Suppressor macrophage treated with lipopolysaccharide for 1 hour (primary cell): ENCODE results near the gene MT1A.

Experiments
- DNase-seq, 3 donors: peaks; one replicate each; pipeline ENCODE4 v3.0.0-alpha.2; 2020 to 2022

Gene MT1A

DNA sequence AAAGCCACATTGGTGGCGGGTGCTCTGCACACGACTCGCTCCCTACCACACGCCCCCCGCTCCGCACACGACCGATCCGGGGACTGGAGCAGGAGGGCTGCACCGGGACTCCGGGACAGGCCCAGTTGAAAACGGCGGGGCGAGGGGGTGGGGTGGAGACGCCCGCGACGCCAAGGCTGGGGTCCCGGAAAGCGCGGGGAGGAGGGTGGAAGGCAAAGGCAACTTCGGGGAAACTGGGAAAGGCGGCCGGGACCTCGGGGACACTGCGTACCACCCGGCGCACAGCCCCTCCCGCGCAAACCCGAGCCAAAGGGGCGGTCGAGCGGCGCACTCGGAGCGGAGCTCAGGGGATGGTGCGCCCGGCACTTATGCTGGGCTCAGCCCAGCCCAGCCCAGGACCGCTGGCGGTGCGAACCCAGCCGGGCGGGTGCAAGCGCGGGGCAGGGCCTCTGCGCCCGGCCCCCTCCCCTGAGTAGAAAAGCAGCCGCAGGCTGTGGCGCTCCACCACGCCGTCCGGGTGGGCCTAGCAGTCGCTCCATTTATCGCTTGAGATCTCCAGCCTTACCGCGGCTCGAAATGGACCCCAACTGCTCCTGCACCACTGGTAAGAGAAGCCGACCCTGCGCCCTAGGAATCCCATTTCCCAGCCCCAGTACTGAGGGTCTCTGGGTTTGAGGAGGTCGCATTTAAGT lies 6.2 kb upstream of the MT1A start, which contains the start of gene MT1M:
MT1M (plus strand) TSS at position 504 of the 692 bp plus-strand sequence; CDS start at position 577, 73 bp downstream.
- DNase-seq: peak in 1 of 3 donors; percentile 48

DNA sequence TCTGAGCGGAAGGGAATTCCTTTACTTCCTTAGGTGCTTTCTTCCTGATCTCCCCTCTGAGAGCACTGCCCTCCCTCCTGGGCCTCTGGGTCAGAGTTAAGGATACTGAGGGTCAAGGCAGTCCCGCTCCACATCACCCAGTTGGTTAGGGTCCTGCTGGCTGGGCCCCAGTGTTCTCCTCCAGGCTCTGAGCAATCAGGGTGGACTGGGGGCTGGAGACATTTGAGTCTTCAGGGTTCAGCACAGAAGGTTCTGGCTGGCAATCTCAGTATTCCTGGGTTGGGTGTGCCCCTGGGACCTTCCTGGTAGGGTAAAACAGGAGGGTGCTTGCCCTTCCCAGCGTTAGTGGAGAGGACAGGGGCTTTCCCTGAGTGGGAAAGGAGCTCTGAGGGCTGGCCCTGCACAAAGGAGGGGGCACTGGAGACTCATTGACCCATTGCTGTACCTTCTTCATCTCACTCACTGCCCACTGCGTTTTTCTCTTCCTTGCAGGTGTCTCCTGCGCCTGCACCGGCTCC lies 5.6 kb upstream of the MT1A start:
- no peak for DNase-seq

DNA sequence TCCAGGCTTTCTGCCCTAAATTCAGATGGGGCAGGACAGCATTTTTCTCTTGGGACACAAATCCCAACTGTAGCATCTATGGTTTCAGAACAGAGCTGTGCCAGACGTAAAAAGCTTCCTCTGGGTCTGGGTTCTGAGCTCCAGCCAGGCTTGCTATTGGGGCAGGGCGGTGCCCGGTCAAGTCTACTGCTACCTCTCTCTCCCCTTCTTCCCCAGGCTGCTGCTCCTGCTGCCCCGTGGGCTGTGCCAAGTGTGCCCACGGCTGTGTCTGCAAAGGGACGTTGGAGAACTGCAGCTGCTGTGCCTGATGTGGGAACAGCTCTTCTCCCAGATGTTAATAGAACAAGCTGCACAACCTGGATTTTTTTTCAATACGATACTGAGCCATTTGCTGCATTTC lies 4.9 kb upstream of the MT1A start:
- no peak for DNase-seq

DNA sequence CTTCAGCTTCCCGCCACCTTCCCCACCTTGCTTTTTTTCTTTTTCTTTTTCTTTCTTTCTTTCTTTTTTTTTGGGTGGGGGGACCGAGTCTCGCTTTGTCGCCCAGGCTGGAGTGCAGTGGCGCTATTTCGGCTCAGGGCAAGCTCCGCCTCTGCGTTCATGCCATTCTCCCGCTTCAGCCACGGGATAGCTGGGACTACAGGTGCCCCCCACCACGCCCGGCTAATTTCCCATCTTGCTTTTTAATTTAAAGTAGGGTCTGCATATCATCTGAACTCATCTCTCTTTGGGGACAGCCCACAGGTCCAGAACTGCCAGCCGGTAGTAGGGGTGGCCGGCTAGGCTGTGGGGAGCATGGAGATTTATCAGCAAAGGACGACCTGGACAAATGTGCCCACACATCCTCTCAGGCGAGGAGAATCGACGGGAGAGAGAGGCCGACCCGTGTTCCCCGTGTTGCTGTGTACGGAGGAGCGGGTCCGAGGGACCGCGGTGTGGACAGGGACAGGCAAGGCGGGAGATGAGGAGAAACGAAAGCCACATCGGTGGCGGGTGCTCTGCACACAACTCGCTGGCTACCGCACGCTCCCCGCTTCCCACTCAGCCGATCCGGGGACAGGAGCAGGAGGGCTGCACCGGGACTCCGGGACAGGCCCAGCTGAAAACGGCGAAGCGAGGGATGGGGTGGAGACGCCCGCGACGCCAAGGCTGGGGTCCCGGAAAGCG lies 3.6 kb upstream of the MT1A start:
- no peak for DNase-seq

DNA sequence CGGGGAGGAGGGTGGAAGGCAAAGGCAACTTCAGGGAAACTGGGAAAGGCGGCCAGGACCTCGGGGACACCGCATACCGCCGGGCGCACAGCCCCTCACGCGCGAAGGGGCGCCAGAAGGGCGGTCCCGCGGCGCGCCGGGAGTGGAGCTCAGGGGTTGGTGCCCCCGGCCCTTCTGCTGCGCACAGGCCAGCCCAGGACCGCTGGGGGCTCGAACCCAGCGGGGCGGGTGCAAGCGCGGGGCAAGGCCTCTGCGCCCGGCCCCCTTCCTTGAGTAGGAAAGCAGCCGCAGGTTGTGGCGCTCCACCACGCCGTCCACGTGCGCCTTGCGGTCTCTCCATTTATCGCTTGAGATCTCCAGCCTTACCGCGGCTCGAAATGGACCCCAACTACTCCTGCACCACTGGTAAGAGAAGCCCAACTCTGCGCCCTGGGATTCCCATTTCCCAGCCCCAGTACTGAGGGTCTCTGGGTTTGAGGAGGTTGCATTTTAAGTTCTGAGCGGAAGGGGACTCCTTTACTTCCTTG lies 3.0 kb upstream of the MT1A start:
- DNase-seq: no peak

DNA sequence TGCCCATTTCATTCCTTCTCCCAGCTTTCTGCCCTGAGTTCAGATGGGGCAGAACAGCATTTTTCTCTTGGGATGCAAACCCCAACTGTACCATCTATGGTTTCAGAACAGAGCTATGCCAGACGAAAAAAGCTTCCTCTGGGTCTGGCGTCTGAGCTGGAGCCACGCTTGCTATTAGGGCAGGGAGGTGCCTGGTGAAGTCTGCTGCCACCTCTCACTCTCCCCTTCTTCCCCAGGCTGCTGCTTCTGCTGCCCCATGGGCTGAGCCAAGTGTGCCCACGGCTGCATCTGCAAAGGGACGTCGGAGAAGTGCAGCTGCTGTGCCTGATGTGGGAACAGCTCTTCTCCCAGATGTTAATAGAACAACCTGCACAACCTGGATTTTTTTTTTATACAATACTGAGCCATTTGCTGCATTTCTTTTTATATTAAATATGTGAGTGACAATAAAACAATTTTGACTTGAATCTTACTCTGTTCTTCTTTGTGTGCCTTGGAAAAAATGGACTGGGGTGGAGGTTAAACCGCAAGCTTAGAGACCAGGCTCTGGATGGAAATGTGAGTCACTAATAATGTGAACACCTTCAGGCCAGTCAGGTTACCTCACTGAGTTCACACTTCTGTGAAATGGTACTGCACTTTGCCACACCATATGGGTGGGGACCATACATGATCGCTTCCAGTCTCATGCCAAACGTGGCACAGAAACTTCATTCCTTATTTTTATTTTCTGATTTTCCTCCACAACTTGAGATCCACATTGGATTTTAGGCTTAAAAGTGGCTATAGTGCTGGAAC lies 1.7 kb upstream of the MT1A start:
- DNase-seq: no peak

DNA sequence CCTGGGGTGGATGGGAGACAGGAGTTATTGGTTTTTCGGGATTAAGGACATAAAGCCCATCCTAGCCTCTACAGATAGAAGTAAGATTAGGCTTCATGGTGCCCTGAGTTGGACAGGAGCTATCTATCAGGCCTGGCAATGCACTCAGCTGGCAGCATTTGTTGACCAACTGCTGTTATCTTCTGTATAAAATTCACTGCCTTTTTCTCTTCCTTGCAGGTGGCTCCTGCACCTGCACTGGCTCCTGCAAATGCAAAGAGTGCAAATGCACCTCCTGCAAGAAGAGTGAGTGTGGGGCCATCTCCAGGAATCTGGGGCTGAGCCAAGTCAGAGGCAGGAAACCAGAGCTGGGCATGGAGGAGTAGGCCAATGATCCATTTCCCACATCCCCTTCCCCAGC lies 579 bp downstream of the MT1A start:
- no peak for DNase-seq

DNA sequence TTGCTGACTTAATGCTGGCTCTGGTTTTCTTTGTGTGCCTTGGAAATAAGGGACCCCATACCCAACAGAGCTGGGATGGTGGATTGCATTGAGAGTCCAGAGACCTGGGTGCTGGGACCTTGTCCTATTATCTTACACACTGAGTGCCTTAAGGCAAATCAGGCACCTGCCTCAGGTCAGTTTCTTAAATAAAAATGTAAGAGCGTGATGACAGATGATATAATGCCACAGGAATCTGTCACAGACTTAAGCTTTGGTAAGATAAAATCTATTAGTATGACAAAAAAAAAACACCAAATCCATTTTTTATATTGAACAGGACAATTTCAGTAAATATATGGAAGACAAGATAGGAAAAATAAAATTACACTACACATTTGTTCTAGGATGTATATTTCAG lies 1.6 kb downstream of the MT1A start:
- no peak for DNase-seq

DNA sequence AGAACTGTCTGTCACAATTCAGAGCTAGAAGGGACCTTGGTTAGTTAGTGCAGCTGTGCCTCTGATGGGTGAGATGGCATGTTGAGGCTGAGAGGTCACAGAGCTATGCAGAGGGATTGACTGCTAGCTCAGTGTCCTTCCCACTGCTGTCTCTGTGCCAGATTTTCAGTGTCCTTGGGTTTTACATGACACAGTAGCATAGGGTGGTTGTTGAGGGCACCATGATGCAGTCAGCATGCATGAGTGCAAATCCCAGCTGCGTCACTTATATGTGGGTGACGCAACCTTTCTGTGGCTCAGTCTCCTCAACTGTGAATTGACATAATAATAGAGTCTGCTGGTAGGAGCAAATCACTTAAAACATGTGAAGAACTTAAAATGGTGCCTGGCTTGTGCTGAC lies 2.7 kb downstream of the MT1A start:
- DNase-seq: peak in 1 of 3 donors; percentile 40

DNA sequence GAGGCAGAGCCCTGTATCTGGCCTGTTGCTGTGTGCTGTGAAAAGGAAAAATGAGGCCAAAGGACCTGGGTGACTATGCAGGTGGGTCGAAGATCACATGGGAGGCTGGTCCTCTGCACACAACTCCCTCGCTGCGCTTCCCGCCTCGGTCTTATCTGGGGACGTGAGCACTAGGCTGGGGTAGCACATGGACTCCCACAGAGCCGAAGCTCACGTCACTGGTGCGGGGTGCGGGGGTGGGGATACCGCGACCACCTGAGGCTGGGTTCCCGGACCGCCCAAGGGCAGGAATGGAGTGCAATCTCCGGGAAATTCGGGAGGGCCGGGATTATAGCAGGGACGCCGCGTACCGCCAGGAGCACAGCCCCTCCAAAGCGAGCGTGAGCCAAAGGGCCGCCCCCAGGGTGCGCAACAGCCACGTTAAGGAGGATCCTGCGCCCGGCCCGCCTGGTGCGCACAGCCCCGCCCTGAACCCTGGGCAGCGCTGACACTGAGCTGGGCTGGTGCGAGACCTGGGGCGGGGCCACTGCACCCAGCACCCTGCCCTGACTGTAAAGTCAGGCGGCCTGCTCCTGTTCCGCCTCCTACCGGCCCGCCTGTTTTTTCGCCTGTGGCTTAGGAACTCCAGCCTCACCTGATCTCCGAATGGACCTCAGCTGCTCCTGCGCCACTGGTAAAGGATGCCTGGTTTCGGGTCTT lies 4.8 kb downstream of the MT1A start:
- peak; percentile 74 to 90 (median 77) for DNase-seq

DNA sequence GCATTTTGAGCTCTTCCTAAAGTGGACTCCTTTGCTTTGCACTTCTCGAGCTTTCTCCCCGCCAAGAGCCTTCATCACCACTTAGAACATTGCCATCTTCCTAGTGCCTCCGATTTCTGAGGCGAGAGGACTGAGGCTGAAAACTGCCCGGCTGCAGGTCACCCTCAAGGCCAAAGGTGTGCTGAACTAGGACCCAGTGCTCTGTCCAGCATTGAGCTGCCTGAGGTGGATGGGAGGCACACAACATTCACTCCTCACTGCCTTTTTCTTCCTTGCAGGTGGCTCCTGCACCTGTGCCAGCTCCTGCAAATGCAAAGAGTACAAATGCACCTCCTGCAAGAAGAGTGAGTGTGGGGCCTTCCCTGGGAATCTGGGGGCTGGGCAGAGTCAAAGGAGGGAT lies 5.4 kb downstream of the MT1A start:
- no peak for DNase-seq

DNA sequence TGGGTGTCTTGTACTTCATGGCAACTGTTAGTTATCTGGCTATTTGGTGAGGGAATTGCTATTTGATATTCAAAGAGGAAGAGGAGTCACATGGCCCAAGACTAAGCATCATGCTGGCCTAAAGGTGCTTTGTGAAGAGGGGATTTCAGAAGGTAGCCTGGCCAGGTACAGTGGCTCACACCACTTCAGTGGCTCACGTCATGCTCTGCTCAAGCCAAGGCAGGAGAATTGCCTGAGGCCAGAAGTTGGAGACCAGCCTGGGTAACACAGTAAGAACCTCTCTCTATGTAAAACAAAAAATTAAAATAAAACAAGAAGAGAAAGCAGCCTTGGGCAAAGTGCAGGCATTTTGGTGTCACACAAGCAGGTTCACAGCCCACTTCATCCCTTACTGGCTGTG lies 6.8 kb downstream of the MT1A start:
- DNase-seq: no peak

DNA sequence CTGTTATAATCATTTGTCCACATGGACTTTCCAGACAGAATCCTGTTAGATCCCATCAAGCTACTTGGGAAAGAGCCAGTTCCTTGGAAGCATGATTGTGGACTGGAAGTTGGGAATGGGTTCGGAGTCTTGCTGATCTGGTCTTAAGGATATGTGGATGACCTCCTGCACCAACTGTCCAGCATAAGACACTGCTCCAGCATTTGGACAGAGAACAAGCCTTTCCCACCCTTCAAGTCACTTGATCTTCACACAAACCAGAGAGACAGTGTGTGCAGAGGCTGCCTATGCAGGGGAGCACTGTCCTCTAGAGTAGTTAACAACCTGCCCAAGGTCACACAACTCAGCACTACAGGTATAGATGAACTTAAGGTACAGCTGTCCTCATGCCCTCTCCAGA lies 7.4 kb downstream of the MT1A start:
- DNase-seq: no peak

DNA sequence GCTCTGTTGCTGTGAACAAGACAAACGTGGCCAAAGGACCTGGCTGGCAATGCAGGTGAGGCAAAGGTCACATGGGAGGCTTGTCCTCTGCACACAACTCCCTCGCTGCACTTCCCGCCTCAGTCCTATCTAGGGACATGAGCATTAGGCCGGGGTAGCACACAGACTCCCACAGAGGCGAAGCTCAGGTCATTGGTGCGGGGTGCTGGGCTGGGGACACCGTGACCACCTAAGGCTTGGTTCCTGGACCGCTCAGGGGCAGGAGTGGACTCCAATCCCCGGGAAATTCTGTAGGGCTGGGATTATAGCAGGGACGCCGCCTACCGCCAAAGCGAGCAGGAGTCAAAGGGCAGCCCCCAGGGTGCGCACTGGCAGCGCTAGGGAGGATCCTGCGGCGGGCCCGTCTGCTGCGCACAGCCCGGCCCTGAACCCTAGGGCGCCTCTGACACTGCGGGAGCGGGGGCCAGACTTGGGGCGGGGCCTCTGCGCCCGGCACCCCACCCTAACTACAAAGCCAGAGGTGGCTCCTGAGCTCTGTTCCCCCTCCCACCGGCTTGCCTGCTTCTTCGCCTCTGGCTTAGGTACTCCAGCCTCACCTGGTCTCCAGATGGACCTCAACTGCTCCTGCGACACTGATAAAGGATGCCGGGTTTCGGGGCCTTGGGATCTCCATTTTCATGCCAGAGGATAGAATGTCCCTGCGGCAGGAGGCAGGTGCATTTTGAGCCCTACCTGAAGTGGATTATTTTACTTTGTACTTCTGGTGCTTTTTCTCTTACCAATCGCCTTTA lies 9.4 kb downstream of the MT1A start:
- DNase-seq: no peak

DNA sequence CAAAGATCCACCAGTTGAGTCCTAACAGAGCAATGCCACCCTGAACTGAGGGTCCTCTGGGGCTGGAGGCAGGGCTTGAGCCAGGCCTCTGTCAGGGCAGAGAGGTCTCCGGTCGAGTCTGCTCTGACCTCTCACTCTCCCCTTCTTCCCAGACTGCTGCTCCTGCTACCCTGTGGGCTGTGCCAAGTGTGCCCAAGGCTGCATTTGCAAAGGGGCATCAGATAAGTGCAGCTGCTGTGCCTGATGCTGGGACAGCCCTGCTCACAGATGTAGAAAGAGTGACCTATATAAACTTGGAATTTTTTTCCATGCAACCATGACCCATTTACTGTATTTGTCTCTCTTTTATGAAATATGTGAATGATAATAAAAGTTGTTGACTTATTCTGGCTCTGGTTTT lies 10.8 kb downstream of the MT1A start:
- no peak for DNase-seq

DNA sequence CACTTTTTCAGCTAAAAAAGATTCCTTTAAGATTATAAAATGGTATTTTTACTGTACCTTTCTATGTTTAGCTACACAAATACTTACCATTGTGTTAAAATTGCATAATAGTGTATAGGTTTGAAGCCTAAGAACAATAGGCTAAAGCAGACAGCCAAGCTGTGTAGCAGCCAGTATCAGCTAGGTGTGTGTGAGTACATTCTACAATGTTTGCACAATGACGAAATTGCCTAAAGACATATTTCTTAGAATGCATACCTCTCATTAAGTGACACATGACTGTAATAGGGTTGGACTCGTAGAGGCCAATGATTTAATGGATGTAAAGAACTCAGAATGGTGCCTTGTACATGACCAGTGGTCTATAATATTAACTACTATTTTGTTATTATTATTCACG lies 11.4 kb downstream of the MT1A start:
- DNase-seq: no peak

DNA sequence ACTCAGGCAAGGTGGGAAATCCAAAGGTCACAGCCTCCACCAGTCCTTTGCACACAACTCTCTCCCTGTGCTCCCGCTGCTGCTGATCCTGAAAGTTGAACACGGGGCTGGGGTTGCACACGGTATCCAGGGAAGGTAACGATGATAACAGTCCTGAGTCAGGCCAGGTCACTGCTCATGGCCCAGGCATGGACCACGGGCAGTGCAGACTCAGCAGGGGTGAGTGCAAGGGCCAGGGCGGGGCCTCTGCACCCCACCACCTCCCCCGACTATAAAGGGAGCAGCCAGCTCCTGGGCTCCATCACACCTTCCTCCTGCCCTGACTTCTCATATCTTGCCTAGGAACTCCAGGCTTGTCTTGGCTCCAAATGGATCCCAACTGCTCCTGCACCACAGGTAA lies 13.1 kb downstream of the MT1A start, which contains the start of gene MT1B:
MT1B (plus strand) TSS at position 301 of the 400 bp plus-strand sequence; CDS start at position 369, 68 bp downstream.
- no peak for DNase-seq

DNA sequence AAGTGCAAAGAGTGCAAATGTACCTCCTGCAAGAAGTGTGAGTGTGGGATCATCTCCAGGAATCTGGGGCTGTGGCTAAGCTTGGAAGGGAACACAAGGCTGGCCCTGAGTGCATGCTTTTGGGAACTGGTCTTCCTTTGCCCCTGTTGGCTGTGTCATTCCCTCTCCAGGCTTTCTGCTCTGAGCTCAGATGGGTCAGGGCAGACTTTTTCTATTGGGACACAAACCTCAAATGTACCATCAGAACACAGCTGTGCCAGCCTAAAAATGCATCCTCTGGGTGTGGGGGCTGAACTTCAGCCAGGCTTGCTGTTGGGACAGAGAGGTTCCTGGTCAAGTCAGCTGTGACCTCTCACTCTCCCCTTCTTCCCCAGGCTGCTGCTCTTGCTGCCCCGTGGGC lies 14.1 kb downstream of the MT1A start:
- DNase-seq: no peak

DNA sequence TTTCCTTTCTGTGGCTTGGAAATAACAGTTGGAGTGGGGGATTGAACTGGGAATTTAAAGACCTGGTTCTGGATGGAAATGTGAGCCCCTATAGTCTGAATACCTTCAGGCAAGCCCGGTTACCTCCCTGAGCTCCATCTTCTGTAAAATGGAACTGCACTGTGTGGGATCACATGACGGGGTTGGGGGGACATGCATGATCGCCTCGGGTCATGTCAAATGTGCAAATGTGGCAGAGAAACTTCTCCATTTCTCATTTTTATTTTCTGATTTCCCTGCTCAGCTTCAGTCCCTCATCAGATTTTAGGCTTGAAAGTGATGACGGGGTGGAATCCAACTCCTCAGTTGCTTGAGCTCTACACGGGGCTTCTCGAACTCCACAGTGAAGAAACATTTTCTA lies 14.8 kb downstream of the MT1A start:
- no peak for DNase-seq

DNA sequence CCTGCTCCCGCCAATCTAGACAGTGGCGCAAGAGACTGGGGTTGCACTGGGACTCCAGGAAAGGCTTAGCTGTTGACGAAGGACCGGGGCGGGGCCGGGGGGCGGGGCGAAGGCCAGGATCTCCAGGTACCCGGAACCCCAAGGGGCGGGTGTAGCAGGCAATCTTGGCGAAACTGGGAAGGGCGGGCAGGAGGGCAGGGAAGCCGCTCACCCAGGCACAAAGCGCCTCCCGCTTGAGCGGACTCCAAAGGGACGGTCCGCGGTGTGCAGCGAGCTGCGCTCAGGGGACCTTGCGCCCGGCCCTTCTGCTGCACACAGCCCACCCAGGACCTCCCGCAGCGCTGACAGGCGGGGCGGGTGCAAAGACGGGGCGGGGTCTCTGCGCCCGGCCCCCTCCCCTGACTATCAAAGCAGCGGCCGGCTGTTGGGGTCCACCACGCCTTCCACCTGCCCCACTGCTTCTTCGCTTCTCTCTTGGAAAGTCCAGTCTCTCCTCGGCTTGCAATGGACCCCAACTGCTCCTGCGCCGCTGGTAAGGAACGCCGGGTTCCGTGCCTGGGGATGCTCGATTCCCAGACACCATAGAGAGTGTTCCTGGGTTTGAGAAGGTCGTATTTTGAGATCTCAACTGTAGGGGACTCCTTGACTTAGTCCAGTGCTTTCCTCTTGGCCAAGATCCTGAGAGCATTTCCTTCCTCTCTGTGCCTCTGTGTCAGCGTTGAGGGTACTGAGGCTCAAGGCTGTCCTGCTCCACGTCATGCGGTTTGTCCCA lies 19.3 kb downstream of the MT1A start, which contains the start of gene MT1F:
MT1F (plus strand) TSS at position 405 of the 772 bp plus-strand sequence; CDS start at position 505, 100 bp downstream.
- DNase-seq: peak; percentile 83 to 88 (median 84)
